HG02642 (cell line): Measurements from ENCODE around the gene RASGRF2.

ENCODE experiments used
- ATAC-seq: cut with Tn5 transposase; IDR thresholded peaks from one replicate; pipeline ENCODE4 v1.9.1; 2021; ENCODE audit warnings: mild to moderate bottlenecking; ENCODE audit not compliant: unreplicated experiment, poor library complexity

Gene RASGRF2

GRCh38 chr5:81187885-81188284 is 227.7 kb downstream of the RASGRF2 start:
- ATAC-seq = peak; percentile 49

- ATAC-seq = no peak
These were observed 228.8 kb downstream of the RASGRF2 start for GRCh38 chr5:81188962-81189361.

DNA sequence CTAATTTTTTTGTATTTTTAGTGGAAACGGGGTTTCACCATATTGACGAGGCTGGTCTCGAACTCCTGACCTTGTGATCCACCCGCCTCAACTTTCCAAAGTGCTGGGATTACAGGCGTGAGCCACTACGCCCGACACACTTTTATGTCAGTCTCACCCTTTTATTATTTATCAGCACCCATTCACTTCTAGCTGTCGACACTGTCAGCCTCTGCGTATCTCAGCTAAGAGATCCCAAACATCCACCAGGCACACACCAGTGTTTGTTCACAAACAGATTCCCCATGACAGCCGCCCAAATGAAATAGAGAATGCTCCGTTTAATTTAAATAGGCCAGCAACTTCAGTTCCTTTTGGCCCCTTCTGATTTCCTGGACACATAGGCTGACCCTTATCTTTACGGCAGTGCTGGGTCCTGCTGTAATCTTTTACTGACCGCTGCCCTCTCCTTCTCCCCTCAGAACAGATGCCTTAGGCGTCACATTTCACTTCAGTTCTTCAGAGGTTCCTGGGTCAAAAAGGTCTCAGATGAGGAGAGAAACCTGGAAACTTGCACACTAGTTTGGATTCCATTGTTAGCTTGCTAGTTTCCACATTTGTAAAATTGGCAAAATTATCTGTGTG is 229.8 kb downstream of the RASGRF2 start:
- ATAC-seq = no peak

DNA sequence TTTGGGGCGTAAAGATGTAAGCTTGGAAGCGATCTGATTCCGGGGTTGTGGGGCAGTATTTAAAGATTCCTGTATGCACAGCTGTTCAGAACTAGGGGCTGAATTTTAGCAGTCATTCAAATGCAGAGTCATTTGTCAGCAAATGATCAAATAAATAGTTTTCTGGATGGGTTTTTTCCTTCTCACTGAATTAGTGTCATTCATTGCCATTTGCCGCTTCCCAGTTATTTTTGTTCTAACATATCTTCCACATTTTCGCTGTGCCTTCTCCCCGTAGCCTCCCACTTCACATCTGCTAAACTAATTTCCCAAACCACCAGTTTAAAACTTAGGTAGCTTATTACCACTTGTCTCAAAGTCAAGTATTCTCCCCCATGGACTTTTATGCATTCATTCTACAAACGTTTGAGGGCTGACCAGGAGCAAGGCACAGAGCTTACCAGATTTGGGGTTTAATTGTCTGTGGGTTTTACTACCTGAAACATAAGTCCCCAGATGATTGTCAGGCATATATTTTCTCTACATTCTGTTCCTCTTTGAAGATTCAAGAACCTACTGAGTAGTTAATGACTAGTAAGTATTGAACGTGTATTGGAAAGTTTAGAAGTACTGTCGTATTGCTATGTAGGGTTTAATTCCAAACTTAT is 231.7 kb downstream of the RASGRF2 start:
- no peak for ATAC-seq

DNA sequence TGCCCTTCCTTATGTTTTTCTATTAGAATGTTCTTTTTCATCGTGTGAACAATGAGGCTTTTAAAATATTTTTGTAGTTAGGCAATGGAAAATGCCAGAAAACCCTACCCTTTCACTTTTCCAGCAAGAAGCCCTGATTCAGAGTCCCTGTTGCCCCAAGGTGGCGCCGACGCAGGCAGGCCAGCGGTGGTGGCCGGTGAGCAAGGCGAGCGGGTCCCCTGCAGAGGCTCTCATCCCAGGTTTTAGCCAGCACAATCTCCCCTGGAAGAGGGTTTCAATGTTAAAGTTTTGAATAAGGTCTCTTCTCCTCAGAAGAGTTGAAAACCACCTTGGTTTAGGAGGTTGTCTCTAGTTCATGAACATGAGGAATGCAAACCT is 232.2 kb downstream of the RASGRF2 start:
- no peak for ATAC-seq

- peak; percentile 97 for ATAC-seq
These were observed 234.6 kb downstream of the RASGRF2 start for GRCh38 chr5:81194633-81195334.

DNA sequence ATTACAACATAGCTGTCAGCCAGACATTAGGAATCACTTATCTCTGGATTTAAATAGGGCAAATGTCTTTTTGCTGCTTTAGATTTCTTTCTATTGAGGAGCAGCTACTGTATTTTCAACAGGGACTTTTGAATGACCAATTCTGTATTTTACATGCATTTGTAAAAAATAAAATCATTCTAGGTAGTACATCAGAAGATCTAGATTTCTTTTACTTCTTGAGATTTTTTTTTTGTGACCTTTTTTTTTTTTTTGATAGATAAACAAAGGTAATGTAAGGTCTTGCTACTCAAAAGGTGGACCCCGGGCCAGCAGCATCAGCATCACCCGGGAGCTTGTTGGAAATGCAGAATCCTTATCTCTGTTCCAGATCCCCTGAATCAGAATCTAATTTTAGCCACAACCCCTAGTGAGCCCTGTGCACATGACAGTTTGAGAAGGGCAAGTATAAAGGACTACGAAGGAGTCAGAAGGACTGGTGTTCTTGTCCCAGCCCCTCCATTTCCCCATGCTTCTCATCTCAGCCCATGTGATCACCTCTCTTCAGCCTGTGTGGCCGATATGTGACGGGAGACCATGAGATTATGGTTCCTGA is 235.3 kb downstream of the RASGRF2 start:
- ATAC-seq = no peak

GRCh38 chr5:81202655-81203054 is 242.5 kb downstream of the RASGRF2 start:
- no peak for ATAC-seq

GRCh38 chr5:81203729-81204128 is 243.6 kb downstream of the RASGRF2 start:
- ATAC-seq = no peak

GRCh38 chr5:81204205-81204604 is 244.0 kb downstream of the RASGRF2 start:
- no peak for ATAC-seq

DNA sequence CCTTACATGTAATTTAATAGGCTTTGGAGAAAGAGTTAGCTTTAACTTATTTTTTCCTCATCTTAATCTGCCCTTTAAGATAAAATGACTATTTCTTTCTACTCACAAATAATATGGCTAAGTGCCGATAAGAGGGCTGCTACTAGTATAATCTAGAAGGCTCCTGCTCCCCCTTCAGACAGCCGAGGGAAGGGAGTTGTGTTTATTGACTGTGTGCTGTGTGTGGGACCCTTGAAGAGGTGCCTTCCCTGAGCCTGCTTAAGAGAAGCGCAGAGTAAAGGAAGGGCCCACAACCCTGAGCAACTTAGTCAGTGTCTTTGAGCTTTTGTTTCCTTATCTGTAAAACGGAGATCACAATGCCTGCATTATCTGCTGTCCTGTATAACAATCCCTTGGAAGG is 244.9 kb downstream of the RASGRF2 start:
- no peak for ATAC-seq

GRCh38 chr5:81207009-81207408 is 246.8 kb downstream of the RASGRF2 start:
- no peak for ATAC-seq

DNA sequence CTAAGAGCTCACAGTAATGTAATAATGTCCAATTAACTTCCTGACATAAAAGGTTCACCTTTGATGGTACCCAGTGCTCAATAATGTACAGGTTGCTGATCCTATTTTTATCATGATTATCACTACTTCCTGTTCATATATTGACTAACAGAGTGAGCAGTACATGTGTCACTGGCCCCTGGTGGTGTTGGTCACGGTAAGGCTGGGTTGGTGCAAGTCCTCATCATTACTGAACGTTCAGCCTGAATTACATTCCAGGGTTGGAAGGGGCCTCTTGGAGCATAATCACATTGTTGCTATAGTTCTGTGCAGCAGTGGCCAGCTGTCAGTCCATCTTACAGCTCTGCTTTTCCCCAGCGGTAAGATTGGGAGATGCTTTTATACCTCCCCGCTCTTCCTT is 248.7 kb downstream of the RASGRF2 start:
- no peak for ATAC-seq

DNA sequence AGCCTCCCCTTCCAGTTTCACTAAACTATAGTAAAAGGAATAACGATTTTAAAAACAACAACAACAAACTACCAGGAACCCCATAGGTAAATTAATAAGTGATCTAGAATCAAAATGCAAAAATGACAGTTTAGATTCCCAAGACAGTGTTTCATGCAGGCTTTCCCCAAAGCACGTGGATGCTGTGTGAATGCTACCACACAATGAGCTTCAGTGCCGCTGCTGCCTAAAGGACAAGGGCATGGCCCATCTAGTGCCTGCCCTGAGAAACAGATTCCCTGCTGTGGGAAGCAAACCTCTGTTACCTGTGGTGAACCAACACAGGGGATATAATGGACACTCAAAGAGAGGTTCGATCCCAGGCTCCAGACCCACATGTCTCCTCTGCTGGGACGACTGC is 249.2 kb downstream of the RASGRF2 start:
- no peak for ATAC-seq

- no peak for ATAC-seq
These were observed 249.8 kb downstream of the RASGRF2 start for GRCh38 chr5:81209869-81210493.

DNA sequence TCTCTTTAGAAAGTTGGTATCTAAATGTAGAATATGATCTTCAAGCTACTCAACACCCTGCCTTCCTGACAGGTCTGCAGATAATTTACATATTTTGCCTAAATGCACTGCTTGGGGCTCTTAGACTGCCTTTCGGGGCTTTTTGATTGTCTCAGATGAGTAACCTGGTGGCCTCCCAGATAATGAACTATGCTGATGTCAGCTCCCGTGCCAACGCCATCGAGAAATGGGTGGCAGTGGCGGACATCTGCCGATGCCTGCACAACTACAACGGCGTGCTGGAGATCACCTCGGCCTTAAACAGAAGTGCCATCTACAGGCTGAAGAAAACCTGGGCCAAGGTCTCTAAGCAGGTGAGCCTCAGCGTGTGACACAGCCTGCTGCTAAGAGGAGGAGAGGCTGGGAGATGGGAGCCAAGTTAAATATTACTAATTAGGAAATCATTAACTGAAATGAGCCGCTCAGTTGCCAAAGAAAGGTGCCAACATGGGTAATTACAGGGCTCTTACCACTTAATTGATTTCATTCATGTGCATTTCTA is 252.1 kb downstream of the RASGRF2 start:
- ATAC-seq = peak; percentile 69

DNA sequence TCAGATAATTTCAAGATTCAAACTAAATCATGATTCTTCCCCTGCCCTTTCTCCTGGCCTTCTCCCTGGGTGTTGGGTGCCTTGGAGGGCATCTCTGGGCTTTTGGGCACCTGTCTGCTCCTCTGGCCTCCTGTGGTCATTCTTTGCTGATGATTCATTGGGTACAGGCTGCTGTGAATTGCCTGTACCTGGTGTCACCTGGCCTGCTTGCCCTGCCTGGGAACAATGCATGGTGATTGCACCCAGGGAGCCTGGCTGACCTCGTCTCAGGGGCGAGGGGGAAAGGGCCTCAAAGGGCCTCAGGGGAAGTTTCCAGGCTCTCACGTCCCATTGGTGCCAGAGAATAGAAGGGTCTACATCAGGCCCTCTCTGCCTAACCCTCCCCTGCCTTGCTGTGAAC is 252.9 kb downstream of the RASGRF2 start:
- ATAC-seq = no peak

- no peak for ATAC-seq
These were observed 254.7 kb downstream of the RASGRF2 start for GRCh38 chr5:81214848-81215247.

GRCh38 chr5:81216152-81216551 is 256.0 kb downstream of the RASGRF2 start:
- ATAC-seq = no peak

DNA sequence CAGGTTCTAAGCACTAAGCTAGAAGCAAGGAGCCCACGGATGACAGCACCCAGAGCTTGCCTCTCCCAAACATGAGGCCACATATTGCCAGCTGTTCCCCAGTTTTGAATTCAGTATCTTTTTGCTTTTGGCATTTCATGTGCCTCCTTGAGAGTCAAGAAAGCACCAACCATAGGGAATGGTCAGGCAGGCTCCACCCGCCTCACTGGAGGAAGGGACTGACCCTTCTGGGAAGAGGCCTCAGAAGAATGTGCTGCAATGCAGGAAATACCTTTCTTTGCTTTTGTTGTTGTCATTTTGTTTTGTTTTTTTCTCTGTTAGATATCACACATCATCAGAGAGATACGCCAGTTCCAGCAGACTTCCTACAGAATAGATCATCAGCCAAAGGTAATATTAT is 259.2 kb downstream of the RASGRF2 start:
- no peak for ATAC-seq

DNA sequence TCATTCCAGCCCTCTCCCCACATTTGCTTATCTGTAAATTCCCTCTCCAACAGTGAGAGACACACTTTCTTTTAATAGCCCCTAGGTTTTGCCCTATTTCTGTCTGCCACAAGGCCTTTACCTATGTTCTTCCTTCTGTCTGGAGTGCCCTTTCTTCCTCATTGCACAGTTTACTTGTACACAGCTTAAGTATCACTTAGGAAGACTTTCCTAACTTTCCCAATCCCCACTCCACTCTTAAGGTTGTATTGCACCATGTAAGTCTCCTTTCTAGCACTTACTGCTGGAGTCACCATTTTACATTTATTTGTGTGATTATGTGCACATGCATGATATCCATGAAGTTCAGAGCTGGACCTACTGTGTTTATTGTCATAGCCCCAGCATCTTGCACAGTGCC is 262.1 kb downstream of the RASGRF2 start:
- no peak for ATAC-seq
